ENCODE results near the gene MYBPC1. TPM values are rescaled to one million over a fixed set of nuclear protein-coding genes. Genes with fewer than 3 reads are reported as not detected.

Gene MYBPC1
- total RNA-seq, 4 donors from 2014 or later, result 0.13 to 1.6 TPM; not detected in 2

DNA sequence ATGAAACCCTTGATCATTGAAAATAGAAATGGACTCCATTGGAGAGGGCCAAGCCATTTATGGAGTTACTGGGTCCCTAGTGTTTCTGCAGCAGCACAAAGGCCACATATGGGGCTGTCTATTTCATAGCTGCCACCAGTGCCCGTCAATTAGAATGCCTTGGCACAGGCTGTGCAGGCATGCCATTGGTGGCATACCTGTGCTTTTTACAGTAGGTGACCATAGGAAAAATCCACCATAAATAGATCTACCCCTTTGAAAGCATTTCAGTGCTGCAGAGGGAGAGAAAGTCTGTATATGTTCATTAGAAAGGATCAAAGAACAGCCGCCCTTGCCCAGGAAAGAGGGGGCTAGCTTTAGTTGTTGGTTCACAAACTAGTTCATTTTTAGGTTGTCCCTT, 13.1 kb downstream of the MYBPC1 start:
- 88 to 91% methylated on average over 2 of the region's 2 CpGs for WGBS, 2 donors
- Histone ChIP-seq H3K4me1 (no peaks in the 10 kb centered on the region), H3K36me3 (no peaks in the 10 kb centered on the region), H3K27ac (no peak overlapping the region), H3K9me3 (no peaks in the 10 kb centered on the region), H3K27me3 (no peaks in the 10 kb centered on the region), H3K4me3 (replicated peaks in 1 of 3) (no peak overlapping the region)
- intact Hi-C loops (cut with DNase I), result no loop called here
- no peak for TF ChIP-seq POLR2A (IDR thresholded peaks at IDR 0.05)
- TF ChIP-seq, protein P1, sequence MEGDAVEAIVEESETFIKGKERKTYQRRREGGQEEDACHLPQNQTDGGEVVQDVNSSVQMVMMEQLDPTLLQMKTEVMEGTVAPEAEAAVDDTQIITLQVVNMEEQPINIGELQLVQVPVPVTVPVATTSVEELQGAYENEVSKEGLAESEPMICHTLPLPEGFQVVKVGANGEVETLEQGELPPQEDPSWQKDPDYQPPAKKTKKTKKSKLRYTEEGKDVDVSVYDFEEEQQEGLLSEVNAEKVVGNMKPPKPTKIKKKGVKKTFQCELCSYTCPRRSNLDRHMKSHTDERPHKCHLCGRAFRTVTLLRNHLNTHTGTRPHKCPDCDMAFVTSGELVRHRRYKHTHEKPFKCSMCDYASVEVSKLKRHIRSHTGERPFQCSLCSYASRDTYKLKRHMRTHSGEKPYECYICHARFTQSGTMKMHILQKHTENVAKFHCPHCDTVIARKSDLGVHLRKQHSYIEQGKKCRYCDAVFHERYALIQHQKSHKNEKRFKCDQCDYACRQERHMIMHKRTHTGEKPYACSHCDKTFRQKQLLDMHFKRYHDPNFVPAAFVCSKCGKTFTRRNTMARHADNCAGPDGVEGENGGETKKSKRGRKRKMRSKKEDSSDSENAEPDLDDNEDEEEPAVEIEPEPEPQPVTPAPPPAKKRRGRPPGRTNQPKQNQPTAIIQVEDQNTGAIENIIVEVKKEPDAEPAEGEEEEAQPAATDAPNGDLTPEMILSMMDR (IDR thresholded peaks at IDR 0.05), result no peak
- no peak for DNase-seq

GRCh38 chr12:101608301-101609133, 13.7 kb downstream of the MYBPC1 start:
- Histone ChIP-seq H3K36me3 (no peaks in the 10 kb centered on the region), H3K9me3 (no peaks in the 10 kb centered on the region), H3K4me3 (replicated peaks in 1 of 3) (no peak overlapping the region), H3K4me1 (no peaks in the 10 kb centered on the region), H3K27me3 (no peaks in the 10 kb centered on the region), H3K27ac (no peak overlapping the region)
- no peak for DNase-seq
- 67 to 72% methylated on average over 10 of the region's 10 CpGs for WGBS, 2 donors
- intact Hi-C loops (cut with DNase I), result no loop called here
- no peak for TF ChIP-seq POLR2A (IDR thresholded peaks at IDR 0.05)
- TF ChIP-seq, protein P1 (IDR thresholded peaks at IDR 0.05), result no peak

DNA sequence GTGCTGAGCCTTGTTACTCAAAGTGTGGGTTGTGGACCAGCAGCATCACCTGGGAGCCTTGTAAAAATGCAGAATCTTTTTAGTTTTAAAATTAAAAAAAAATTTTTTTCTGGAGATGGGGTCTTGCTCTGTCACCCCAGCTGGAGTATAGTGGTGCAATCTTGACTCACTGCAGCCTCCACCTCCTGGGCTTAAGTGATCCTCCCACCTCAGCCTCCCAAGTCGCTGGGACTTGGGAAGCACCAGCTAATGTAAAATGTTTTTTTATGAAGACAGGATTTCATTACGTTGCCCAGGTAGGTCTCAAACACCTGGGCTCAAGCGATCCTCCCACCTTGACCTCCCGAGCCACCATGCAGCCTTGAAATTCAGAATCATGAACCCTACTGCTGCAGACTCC, 14.4 kb downstream of the MYBPC1 start:
- TF ChIP-seq, protein P1 (IDR thresholded peaks at IDR 0.05), result no peak
- no peak for TF ChIP-seq POLR2A (IDR thresholded peaks at IDR 0.05)
- WGBS, 2 donors, result 86 to 94% methylated on average over 4 of the region's 4 CpGs
- Histone ChIP-seq H3K9me3 (no peaks in the 10 kb centered on the region), H3K27ac (no peak overlapping the region), H3K27me3 (no peaks in the 10 kb centered on the region), H3K4me1 (no peaks in the 10 kb centered on the region), H3K36me3 (no peaks in the 10 kb centered on the region), H3K4me3 (replicated peaks in 1 of 3) (no peak overlapping the region)
- intact Hi-C loops (cut with DNase I), result no loop called here
- DNase-seq, result no peak

DNA sequence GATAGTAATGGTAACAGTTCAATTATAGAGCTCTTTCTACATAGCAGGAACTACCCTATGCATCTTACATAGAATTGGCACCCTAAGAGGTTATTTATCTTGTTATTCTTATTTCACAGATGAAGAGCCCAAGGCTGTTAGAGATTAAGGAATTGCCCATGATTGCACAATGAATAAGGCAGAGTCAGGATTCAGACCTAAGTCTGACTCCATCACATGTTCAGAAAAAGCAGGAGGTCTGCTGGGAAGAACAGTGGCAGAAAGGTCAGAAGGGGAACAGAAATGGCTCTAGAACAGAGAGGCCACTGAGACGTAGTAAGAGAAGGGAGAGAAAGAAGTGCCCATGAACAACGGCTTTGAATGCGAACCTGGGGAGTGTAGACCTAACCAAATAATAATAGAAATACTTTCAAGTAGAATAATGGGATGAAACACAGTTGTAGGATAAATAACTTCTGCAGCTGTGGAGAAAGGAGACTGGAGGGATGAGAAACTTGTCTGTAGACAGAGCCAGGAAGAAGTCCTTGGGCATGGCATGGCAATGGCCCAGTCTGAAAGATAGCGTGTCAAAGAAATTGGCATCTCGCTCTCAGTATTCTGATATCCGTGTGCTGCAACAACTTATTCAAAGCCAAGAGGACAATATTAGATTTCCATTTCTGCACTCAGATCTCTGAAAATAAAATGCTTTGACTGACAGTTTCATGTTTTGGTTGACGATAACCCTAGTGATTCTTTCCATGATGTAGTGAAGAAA, 17.6 kb downstream of the MYBPC1 start:
- H3K4me1 ChIP-seq, result peaks cover 0 to 14% of the 10 kb centered on the region in 2 donors
- intact Hi-C loops (cut with DNase I), result no loop called here

More for the DNA sequence above, 17.6 kb downstream of the MYBPC1 start:
- no peaks in the 10 kb centered on the region for H3K9me3 ChIP-seq
- H3K27me3 ChIP-seq, result no peaks in the 10 kb centered on the region
- H3K27ac ChIP-seq, result no peak overlapping the region
- WGBS, 2 donors, result 80 to 90% methylated on average over 7 of the region's 7 CpGs
- no peak overlapping the region for H3K4me3 ChIP-seq (replicated peaks in 1 of 3)
- H3K36me3 ChIP-seq, result no peaks in the 10 kb centered on the region
- DNase-seq, result no peak
- TF ChIP-seq, protein P1 (IDR thresholded peaks at IDR 0.05), result no peak
- TF ChIP-seq POLR2A (IDR thresholded peaks at IDR 0.05), result no peak
